GM12878 (cell line): Measurements from ENCODE around the gene UBAP1. TPM values are rescaled to one million over a fixed set of nuclear protein-coding genes. Genes with fewer than 3 reads are reported as not detected.

ENCODE experiments used
- ATAC-seq: fragments of 200-7000 bp; cut with Tn5 transposase; 3 replicates; pipeline ENCODE4 v1.9.1; 2020; ENCODE audit warnings: mild to moderate bottlenecking, moderate library complexity
- BruUV-seq: library from RNA; stranded (reverse); fragments of 400-500 nt; replicated peaks from 2 replicates; lab custom pipeline; 2021; lab: Mats Ljungman, UMichigan
- CTCF ChIA-PET: fragments of 300-600 bp; sonication (Branson Sonifier 250); formaldehyde crosslinking; extraction: SDS; loops from one replicate; lab custom pipeline; 2021; ENCODE audit warnings: inconsistent platforms; lab: Yijun Ruan, JAX
- POLR2A ChIA-PET: fragments of 350-600 bp; formaldehyde crosslinking; extraction: SDS; loops from one replicate; lab custom pipeline; 2021; ENCODE audit warnings: inconsistent platforms; lab: Charles Lee
- RAD21 ChIA-PET: fragments of 300-600 bp; sonication (Branson Sonifier 250); formaldehyde crosslinking; loops from one replicate; lab custom pipeline; 2023; ENCODE audit warnings: antibody characterized with exemption; ENCODE audit not compliant: unreplicated experiment; lab: Charles Lee
- SMC1A ChIA-PET: fragments of 300-600 bp; sonication (Branson Sonifier 250); formaldehyde crosslinking; loops from one replicate; lab custom pipeline; 2023; ENCODE audit not compliant: unreplicated experiment, uncharacterized antibody; lab: Charles Lee
- DNase-seq: peaks from one replicate; pipeline ENCODE4 v3.0.0-alpha.2; 2011; ENCODE audit warnings: low read depth, low spot score
- FAIRE-seq: peaks from 3 replicates; lab custom pipeline; 2011; peaks lifted over from hg19 to GRCh38; lab: Jason Lieb, UNC
- H2AFZ ChIP-seq: 2 replicates; pipeline ENCODE4 v1.6.0; 2011; ENCODE audit warnings: low read depth, low read length, control low read depth; ENCODE audit not compliant: control insufficient read depth
- H3K27ac ChIP-seq: 2 replicates; pipeline ENCODE4 v1.5.1; 2011; ENCODE audit warnings: control low read depth; ENCODE audit not compliant: control insufficient read depth, insufficient read depth
- H3K27me3 ChIP-seq, 2 experiments: replicated peaks in 1 of 2; 2 replicates each; pipeline versions ENCODE4 v1.6.0 to v1.6.1; 2011; ENCODE audit warnings: low read length in 1 of 2; ENCODE audit not compliant: control insufficient read depth in 2 of 2, insufficient read depth in 2 of 2
- H3K36me3 ChIP-seq, 2 experiments: 2 replicates each; pipeline ENCODE4 v1.5.1; 2011; ENCODE audit warnings: low read length in 1 of 2; ENCODE audit not compliant: control insufficient read depth in 2 of 2, insufficient read depth in 2 of 2
- H3K4me1 ChIP-seq: 2 replicates; pipeline ENCODE4 v1.6.1; 2011; ENCODE audit warnings: mild to moderate bottlenecking, low read length, moderate library complexity, mixed read lengths; ENCODE audit not compliant: control insufficient read depth, insufficient read depth
- H3K4me2 ChIP-seq: 2 replicates; pipeline ENCODE4 v1.6.0; 2011; ENCODE audit warnings: control low read depth; ENCODE audit not compliant: control insufficient read depth, insufficient read depth
- H3K4me3 ChIP-seq: fragments of 200-600 bp; sonication (generic); 2 replicates; pipeline ENCODE4 v1.5.1; 2016
- H3K79me2 ChIP-seq: 2 replicates; pipeline ENCODE4 v1.6.0; 2011; ENCODE audit warnings: low read length; ENCODE audit not compliant: control insufficient read depth, insufficient read depth
- H3K9ac ChIP-seq: 2 replicates; pipeline ENCODE4 v1.8.0; 2011; ENCODE audit warnings: low read length, control low read depth, mixed read lengths; ENCODE audit not compliant: control insufficient read depth, insufficient read depth
- H3K9me3 ChIP-seq: replicated peaks from 3 replicates; pipeline ENCODE4 v1.5.1; 2011; ENCODE audit warnings: mild to moderate bottlenecking, low read length; ENCODE audit not compliant: control insufficient read depth, insufficient read depth
- H4K20me1 ChIP-seq: 2 replicates; pipeline ENCODE4 v1.6.0; 2011; ENCODE audit not compliant: control insufficient read depth, insufficient read depth
- BACH1 ChIP-seq: fragments of 450-650 bp; IDR thresholded peaks from 2 replicates; pipeline ENCODE4 v1.6.1; 2017; ENCODE audit warnings: mild to moderate bottlenecking, borderline replicate concordance
- EGR1 ChIP-seq, 2 experiments: IDR thresholded peaks; 1 replicate in 1 of 2; 2 replicates in 1 of 2; pipeline ENCODE4 v1.6.1; 2011 to 2012; ENCODE audit warnings: low read depth in 2 of 2, low read length in 2 of 2, borderline replicate concordance in 1 of 2, mild to moderate bottlenecking in 1 of 2, moderate library complexity in 1 of 2
- GATAD2B ChIP-seq: fragments of 450-650 bp; conservative IDR thresholded peaks from 2 replicates; pipeline ENCODE4 v1.6.1; 2017; ENCODE audit warnings: low read depth, mild to moderate bottlenecking, moderate library complexity
- IRF4 ChIP-seq: IDR thresholded peaks from 2 replicates; pipeline ENCODE4 v1.6.1; 2011; ENCODE audit warnings: low read depth, low read length
- IRF5 ChIP-seq: fragments of 450-650 bp; IDR thresholded peaks from 2 replicates; pipeline ENCODE4 v1.6.1; 2017; ENCODE audit warnings: borderline replicate concordance
- KDM1A ChIP-seq: fragments of 200-600 bp; sonication (generic); IDR thresholded peaks from 2 replicates; pipeline ENCODE4 v1.6.1; 2016; ENCODE audit warnings: borderline replicate concordance
- MLLT1 ChIP-seq: fragments of 450-650 bp; IDR thresholded peaks from 2 replicates; pipeline ENCODE4 v1.6.1; 2016; ENCODE audit warnings: mild to moderate bottlenecking
- PML ChIP-seq: IDR thresholded peaks from 2 replicates; pipeline ENCODE4 v1.6.1; 2012; ENCODE audit warnings: low read length, inconsistent platforms
- RELA ChIP-seq: fragments of 450-650 bp; IDR thresholded peaks from 2 replicates; pipeline ENCODE4 v1.8.0; 2014; ENCODE audit warnings: borderline replicate concordance; ENCODE audit not compliant: partially characterized antibody
- SP1 ChIP-seq: IDR thresholded peaks from one replicate; pipeline ENCODE4 v1.6.1; 2011; ENCODE audit warnings: low read depth, low read length
- SREBF1 ChIP-seq: IDR thresholded peaks from 2 replicates; pipeline ENCODE4 v1.6.1; 2012; ENCODE audit warnings: mild to moderate bottlenecking, low read length
- SUPT20H ChIP-seq: IDR thresholded peaks from 2 replicates; pipeline ENCODE4 v1.6.1; 2011; ENCODE audit warnings: low read depth, mild to moderate bottlenecking, low read length, moderate library complexity, borderline replicate concordance; ENCODE audit not compliant: control insufficient read depth
- WGBS: methylation state at CpG from one replicate; pipeline ENCODE4 v1.1.6; 2016; ENCODE audit warnings: low lambda C conversion rate; ENCODE audit not compliant: insufficient replicate concordance, insufficient coverage; ENCODE audit errors: missing lambda C conversion rate; 5-methylcytosine and 5-hydroxymethylcytosine counted together
- in situ Hi-C: fragments of 300-500 bp; cut with MboI; formaldehyde crosslinking; loops from 9 replicates; pipeline ENCODE4 v1.14.3; 2018; ENCODE audit warnings: mixed read lengths
- intact Hi-C: fragments of 100-400 bp; cut with micrococcal nuclease; formaldehyde crosslinking; loops from one replicate; pipeline ENCODE4 v1.14.2; 2022; ENCODE audit not compliant: unreplicated experiment
- polyA plus RNA-seq, 11 experiments: library from polyadenylated mRNA; depleted of rRNA in 4 of 11; unstranded in 6 of 11; stranded (reverse) in 5 of 11; fragments of >200 nt; fragmentation: Nextera tagmentation in 4 of 11; fragmentation: Illumina TruSeq in 1 of 11; extraction: Ambion mirVana in 4 of 11; extraction: Trizol in 1 of 11; gene quantifications; 1 replicate in 1 of 11; 2 replicates in 10 of 11; pipeline versions ENCODE4 v1.2.1 to v1.2.3, GENCODE V29; 2011 to 2016; ENCODE audit warnings: inconsistent platforms in 2 of 11, missing spikeins in 2 of 11, low read depth in 1 of 11
- total RNA-seq, 4 experiments: library from RNA; depleted of rRNA in 3 of 4; stranded (reverse); fragments of >200 nt in 3 of 4; fragmentation: Illumina TruSeq in 1 of 4; extraction: Trizol in 1 of 4; gene quantifications; 2 replicates each; pipeline versions ENCODE4 v1.2.1 to v1.2.3, GENCODE V29; 2013 to 2021
- TF ChIP-seq, protein P1 (sequence below): fragments of 450-650 bp; conservative IDR thresholded peaks from 2 replicates; pipeline ENCODE4 v1.6.1; 2017; ENCODE audit warnings: mild to moderate bottlenecking, moderate library complexity

UBAP1 gene
- total and polyA plus RNA-seq, 10 of the 15 experiments (the other 5 are each of a cell fraction or from before 2014, with no cell fraction given): 2.1 to 47.9 (median 27.2) TPM

GRCh38 chr9:34140853-34141252 is 38.0 kb upstream of the UBAP1 start (continued):
- TF ChIP-seq MLLT1: no peak
- TF ChIP-seq, protein P1, sequence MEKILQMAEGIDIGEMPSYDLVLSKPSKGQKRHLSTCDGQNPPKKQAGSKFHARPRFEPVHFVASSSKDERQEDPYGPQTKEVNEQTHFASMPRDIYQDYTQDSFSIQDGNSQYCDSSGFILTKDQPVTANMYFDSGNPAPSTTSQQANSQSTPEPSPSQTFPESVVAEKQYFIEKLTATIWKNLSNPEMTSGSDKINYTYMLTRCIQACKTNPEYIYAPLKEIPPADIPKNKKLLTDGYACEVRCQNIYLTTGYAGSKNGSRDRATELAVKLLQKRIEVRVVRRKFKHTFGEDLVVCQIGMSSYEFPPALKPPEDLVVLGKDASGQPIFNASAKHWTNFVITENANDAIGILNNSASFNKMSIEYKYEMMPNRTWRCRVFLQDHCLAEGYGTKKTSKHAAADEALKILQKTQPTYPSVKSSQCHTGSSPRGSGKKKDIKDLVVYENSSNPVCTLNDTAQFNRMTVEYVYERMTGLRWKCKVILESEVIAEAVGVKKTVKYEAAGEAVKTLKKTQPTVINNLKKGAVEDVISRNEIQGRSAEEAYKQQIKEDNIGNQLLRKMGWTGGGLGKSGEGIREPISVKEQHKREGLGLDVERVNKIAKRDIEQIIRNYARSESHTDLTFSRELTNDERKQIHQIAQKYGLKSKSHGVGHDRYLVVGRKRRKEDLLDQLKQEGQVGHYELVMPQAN: no peak

DNA sequence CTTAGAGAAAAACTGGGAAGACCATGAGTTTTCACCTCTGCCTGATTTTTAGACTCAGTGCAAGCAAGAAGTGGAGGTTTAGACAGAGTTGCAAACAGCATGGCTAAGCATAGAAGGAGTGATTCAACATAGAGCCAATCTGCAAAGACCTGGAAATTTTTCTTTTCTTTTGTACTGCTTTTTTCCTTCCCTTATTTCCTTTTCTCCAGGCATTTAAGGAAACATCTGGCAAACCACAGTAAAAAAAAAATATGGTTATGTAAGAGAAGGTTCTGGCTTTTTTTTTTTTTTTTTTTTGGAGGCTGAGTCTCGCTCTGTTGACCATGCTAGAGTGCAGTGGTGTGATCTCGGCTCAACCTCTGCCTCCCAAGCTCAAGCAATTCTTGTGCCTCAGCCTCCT is 35.7 kb upstream of the UBAP1 start:
- DNase-seq (no peak), ATAC-seq (no peak), FAIRE-seq (no peak)
- H3K4me3 ChIP-seq: no peak overlapping the region
- no peaks in the 10 kb centered on the region for H4K20me1 ChIP-seq
- ChIA-PET SMC1A (interaction anchor here (1.2 kb wide), 1 partner anchor 49 kb away, joined by 3 read pairs; no protein-coding TSS in a partner anchor), POLR2A (no interaction called here), CTCF (no interaction called here), RAD21 (no interaction called here)
- H3K36me3 ChIP-seq: no peaks in the 10 kb centered on the region
- no peak overlapping the region for H3K9ac ChIP-seq
- 64% methylated on average over 2 of the region's 2 CpGs for WGBS
- TF ChIP-seq EGR1 (IDR thresholded peaks at IDR 0.05; ENCODE audit: borderline replicate concordance in 1 of 2, low read depth in 2 of 2, low read length in 2 of 2) (no peak), IRF4 (no peak), IRF5 (no peak), GATAD2B (no peak), SREBF1 (no peak), SUPT20H (no peak), RELA (no peak), PML (no peak), KDM1A (no peak), BACH1 (no peak), SP1 (no peak)
- no TSS peak for BruUV-seq
- H2AFZ ChIP-seq: no peak overlapping the region
- no peaks in the 10 kb centered on the region for H3K79me2 ChIP-seq
- H3K9me3 ChIP-seq: no peaks in the 10 kb centered on the region
- in situ Hi-C loops (no loop called here), intact Hi-C loops (no loop called here)
- no peaks in the 10 kb centered on the region for H3K4me1 ChIP-seq
- no peak overlapping the region for H3K27ac ChIP-seq
- H3K27me3 ChIP-seq: no peaks in the 10 kb centered on the region
- no peak overlapping the region for H3K4me2 ChIP-seq
